Renal cortex interstitium (tissue), 11 donors: ENCODE data around the gene MYBPHL. TPM values are rescaled to one million over a fixed set of nuclear protein-coding genes. Genes with fewer than 3 reads are reported as not detected.
"Not testable (repeated sequence)": the region's sequence is repeated elsewhere in the genome, so short reads cannot be mapped to it uniquely, and the experiment has no call there.

Experiments
- DNase-seq, 11 donors: peaks; one replicate each; pipeline ENCODE4 v3.0.0-alpha.2; 2013; ENCODE audit warnings: low read depth in 9 of 11, low spot score in 4 of 11; ENCODE audit errors: extremely low read depth in 1 of 11
- polyA plus RNA-seq, 3 donors: library from polyadenylated mRNA; unstranded; fragments of 120-200 nt; gene quantifications; one replicate each; pipeline ENCODE4 v1.2.1, GENCODE V29; 2013; ENCODE audit not compliant: insufficient read length in 3 of 3

Gene MYBPHL
- polyA plus RNA-seq, 3 donors = 0.11 to 0.39 TPM; not detected in 1

DNA sequence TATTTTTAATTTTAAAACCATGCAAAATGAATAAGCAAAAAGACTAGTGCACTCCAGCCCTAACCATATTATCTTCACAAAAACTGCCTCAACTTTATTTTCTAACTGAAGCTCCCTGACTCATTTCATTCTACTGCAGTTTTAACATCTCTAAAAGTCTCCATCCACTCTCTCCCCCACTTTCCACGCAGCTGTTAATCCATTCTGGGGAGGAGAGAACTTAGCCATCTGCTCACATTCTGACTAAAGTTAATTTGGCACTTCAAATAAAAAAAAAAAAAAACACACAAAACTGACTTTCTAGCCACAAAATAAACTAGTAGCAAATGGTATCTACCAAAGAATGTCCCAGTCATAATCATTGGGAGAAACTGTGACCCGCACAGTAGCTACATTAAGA lies 5.4 kb upstream of the MYBPHL start:
- DNase-seq = no peak

DNA sequence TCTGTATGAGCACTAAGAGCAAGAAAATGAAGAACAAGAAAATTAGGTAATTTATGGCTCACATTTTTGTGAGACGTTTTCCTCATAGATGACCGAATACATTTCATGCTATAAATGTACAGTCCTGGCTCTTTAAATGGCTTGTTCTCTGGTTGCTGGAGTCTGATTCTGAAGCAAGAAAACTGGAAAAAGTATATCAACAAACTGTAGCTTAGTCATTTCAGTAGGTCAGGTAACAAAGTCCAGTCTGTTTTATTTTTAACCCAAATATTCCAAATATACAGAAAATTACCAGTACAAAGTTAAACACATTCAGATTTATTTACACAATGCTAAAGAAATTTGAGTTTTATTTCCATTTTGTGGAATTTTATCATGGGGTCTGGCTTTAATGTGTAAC lies 2.5 kb upstream of the MYBPHL start:
- DNase-seq = no peak

DNA sequence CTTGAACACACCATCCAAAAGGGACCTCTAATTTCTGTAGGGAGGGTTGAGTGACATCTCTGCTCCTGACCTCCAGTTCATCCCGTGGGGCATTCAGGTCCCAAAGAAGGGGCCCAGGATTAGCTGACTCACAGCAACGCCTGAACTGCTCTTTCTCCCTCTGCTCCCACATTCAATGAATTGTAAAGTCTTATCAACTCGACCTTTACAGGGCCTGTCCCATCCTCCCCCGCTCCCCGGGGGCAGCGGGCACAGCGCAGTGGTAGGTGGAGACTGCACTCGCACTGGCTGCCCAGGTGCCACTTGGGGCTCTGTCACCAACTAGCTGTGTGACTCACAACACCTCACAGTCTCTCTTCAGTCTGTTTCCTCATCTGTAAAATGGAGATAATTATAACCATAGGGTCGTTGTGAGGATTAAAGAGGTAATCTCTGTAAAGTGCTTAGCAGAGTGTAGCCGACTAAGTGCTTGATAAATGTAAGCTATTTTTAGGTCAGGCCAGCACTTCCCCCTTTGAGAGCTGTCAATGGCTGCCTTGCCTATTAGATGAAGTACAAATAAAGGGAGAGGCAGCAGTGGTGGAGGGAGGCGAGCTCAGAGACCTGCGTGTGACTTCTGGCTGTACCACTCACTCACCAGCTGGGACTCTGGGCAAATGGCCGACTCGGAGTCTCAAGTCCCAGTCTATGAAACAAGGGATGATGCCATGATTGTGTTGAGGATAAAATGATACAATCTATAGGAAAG lies 637 bp upstream of the MYBPHL start:
- no peak for DNase-seq

DNA sequence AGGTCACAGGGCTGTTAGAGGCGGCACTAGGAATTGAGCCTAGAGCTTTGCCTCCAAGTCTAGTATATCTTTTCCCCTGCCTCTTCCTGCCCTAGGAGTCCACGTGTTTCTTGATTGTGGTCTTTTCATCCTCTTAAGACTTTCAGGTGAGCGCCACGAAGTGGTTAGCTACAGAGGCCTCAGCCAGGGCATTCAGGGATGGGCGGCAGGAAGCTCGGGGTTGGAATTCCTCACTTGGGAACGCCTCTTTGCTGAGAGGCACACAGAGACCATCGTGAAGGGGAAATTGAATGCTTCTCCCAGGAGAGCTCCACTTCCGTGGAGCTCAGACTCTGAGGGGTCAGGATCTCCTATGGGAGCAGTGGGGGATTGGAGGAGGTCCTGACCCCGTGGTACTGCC lies 820 bp downstream of the MYBPHL start:
- not testable (repeated sequence) for DNase-seq

DNA sequence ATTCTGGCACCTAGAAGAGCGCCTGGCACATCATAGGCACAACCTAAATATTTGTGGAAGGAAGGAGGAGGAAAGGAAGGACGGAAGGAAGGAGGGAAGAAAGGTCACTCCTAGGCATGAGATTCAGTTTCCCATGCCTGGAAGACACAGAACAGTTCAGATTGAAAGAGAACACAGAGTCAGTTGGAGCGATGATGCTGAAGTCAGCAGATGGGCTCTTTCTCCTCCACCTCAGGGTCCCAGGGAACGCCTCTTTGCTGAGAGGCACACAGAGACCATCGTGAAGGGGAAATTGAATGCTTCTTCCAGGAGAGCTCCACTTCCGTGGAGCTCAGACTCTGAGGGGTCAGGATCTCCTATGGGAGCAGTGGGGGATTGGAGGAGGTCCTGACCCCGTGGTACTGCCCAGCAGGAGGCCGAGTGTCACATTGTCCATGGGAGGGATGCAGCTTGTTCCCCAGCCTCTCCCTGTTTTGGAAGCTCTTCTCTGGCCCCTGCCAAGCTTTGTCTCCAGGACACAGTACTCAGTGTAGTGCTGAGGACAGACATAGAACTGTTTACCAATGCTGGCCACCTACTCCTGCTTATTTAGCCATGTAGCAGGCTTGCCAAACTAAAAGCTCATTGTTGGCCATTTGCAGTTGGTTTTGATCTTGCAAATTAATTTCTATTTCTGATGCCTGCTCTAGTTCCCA lies 2.4 kb downstream of the MYBPHL start:
- no peak for DNase-seq

DNA sequence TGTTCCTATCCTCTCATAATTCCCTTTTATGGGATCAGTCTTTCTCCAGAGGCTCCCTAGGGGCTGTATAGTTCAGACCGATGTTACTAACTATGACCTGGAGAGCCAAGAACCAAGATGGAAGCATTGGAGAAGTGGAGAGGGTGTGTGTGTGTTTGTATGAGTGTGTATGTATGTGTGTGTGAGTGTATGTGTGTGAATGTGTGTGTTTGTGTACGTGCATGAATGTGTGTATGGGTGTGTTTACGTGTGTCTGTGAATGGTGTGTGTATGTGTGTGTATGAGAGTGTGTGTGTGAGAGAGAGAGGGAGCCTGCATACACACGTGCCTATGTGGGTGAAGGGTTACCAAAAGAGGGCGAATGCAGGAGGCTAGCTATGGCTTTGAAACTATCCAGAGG lies 4.9 kb downstream of the MYBPHL start:
- DNase-seq = no peak

DNA sequence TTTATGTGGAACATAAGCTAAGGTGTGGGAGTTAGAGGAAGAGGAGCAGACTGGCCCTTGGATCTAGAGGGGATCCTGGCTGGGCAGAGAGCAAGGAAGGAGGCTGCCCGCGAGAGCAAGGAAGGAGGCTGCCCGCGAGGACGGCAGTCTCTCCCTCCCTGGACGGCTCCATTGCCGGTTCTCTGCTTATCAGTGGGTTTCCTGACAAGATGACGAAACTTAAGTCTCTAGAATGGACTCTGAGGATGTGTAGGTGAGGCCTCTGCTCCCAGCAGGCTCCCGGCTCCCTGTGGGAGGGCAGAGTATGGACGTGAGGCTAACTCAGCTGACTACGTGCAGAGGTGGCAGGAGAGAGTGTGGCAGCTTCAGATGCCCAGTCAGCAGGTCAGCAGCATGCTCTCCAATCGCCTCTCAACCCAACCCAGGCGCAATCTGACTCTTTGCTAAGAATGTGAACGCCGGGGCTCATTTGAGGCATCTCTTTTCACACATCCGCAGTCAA lies 6.1 kb downstream of the MYBPHL start:
- no peak for DNase-seq

DNA sequence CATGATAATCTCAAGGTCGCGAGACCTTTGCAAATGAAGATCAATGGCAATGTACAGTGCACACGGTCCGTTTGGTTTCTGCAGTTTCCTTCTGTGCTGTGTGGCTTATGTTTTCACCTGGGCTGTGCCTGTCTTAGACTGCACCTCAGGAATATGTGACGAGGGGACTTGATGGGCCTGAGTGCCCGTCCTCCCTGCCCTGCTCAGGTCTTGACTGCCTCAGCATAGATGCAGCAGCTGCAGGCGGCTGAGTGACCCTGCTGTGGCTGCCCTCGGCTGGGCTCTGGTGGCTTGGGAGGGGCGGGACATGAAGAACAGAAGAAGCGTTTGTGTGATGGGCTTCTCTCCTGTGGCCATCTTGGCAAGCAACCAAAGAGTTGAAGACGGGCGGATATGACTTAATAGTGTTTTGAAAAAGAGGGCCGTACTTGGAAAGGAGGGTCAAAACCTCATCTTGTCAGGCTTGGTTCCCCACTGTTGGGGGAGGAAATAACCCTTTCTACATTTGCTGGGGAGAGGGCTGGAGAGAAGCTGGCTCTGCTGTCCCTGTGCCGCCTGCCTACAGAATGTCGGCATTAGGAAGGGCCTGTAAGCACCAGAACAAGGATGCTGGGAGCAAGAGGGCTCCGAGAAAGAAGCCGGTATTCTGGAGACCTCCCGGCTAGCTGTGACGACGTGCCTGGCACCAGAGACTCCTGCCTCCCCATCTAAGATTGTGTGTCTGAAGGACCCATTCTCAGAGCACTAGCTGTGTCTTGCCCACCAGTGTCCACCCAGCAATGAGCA lies 7.1 kb downstream of the MYBPHL start:
- DNase-seq = no peak

DNA sequence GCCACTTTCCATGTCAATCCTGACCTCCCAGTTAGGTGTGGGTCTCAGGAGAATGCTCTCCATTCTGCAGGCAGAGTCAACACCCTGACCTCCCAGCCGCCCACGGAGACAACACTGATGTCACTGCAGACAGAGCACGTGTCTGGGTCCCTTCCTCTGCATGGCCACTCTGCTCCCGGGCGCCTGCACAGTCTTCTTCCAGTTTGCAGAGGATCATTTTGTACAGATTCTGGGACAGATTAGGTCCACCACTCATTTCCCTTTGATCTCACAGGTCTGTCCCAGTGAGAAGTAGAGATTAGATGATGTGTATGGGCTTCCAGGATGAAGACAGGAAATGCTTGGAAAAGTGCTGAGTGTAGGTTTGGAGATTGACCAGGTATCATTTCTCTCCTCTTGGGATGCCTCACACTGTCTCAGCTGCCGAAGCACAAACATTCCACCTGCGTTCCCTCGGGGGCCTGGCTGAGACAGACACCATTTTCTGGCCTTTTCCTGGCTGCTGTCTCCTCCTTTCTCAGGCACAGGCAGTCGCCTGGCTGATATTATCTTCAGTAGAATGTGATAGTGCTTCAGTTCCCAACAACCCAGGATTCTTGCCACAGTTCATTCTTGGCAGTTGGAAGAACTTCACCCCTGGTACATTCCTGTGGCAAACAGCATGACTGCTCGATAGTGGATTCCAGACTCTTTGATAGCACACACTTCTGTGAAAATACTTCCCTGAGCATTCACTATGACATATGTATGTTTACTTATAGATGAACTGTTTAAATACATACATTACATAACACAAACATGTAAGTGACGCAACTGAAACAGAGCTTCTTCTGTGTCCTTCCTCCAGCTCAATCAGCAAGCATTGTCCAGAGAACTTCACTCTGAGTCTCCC lies 7.9 kb downstream of the MYBPHL start:
- DNase-seq = no peak

DNA sequence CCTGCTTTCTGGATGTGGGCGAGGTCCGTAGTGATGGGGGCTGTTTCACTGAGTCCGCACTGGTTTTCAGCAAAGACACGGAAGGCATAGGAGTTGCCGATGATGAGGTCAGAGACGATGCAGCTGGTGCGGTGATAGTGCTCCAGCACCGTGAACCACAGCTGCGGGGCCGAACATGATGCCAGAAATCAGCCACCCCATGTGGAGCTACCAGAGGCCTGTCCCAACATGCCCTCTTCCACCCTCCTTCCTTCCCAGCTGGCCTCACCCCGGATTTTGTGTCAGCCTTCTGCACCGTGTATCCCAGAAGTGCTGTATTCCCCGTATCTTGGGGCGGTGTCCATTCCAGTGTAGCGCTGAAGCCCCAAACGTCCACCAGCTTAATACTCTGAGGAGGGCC lies 10.0 kb downstream of the MYBPHL start:
- DNase-seq = no peak

DNA sequence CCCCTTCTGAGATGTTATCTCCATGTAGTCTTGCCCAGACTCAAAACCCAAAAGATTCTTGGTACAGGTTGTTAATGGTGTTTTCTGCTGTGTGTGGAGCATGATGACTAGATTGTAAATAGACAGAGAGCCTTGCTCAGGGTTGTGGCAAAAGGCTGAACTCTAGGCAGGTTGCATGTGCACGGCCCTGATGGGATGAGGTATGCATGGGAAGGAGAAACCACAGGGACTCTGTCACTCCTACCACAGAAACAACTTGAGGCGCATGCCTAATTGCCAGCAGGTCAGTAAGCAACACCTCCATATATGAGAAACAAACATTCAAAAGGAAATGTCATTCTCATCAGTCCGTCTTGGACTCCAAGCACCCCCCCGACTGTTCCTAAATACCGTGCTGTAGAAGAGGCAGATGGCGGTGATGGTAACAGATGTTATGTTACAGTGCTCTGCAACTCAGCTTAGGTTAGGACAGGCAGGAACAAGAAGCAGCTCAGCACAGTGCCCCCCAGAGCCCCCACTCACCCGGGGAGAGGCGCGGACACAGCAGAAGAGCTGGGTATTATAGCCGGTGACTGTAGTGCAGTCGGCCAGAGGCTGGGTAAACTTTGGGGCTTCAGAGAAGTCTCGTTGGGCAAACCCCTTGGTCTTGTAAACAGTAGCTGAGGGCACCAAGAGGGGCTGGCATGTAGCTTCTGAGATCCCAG lies 10.9 kb downstream of the MYBPHL start:
- DNase-seq = no peak

DNA sequence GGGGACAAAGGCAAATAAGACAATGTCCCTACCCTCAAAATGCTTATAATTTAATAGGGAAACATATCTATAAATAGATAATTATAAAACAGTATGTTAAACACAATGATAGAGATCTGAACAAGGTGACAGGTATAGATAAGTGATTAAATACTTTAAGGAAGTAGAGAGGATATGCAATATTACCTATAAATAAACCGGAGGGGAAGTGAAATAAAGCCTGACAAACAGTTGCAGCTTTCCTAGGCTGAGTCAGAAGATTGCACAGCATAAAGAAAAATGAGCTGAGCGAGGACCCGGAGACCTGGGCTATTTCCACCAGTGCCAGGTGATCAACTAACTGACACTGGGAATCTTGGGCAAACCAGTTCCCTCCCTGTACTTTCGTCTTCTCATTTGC lies 12.3 kb downstream of the MYBPHL start:
- no peak for DNase-seq

DNA sequence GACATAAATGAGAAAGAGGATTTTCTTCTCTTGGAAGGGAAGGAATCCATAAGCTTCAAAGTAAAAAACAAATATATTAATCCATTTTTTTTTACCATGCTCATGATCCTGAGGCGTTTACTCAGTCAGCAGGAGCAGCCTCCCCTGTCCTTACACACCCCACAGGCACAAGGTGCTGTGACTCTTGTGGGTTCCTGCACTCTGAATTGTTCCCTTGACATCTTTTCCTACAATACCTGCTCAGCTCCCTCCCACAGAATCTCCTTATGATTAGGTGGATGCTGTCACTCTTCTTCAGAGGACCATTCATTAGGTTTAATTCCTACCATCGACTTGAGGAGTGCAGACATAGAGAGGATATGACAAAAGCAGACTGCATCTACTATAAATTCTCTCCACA lies 13.8 kb downstream of the MYBPHL start:
- DNase-seq = no peak

DNA sequence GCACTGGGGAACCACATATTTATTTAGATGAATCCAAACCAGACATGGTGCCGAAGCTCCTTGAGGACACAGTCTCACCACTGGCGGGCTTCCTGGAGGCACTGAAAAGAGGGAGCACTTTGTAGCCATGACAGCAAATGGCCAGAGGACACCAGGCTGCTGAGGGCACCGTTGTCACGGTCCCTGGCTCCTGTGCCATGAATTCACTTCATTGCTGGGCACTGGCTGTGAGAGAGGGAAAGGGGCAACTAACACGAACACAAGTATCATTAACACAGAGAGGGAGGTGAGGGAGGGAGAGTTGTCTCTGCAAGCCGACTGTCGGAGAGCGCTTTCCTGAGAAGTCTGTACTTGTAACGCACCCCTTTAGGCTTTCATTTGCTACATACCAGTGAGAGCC lies 14.4 kb downstream of the MYBPHL start:
- no peak for DNase-seq

DNA sequence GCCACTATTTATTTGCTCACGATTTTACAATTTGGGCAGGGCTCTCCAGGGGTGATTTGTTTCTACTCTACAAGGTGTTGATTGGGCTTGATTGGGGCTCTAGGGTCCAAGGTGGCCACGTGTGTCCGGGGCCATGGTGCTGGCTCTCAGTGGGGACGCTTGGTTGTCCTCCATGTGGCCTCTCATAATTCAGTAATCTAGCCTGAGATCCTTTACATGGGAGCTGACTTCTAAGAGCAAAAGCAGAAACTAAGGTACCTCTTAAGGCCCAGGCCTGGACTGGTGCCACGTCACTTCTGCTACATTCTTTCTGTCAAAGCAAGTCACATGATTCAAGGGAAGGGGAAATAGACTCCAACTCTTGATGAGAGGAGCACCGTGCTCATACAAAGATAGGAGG lies 15.8 kb downstream of the MYBPHL start:
- DNase-seq = no peak

DNA sequence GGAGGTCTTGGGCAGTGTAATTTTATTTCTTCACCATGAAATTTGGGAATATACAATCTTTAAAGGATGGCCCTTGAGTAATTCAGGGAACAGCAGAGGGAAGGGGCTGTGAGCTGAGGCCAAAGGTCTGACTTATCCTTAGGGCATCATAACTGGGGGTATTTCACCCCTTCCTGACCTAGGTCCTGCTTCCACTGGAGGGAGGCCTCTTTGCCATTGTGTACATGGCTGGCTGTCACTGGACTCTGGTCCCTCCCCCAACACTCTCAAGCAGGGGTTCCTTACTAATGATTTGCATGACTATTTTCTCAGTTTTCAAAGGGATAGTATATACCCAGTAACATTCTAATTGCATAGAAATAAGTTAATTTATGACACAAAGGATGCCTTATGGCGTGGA lies 16.7 kb downstream of the MYBPHL start:
- DNase-seq = no peak

DNA sequence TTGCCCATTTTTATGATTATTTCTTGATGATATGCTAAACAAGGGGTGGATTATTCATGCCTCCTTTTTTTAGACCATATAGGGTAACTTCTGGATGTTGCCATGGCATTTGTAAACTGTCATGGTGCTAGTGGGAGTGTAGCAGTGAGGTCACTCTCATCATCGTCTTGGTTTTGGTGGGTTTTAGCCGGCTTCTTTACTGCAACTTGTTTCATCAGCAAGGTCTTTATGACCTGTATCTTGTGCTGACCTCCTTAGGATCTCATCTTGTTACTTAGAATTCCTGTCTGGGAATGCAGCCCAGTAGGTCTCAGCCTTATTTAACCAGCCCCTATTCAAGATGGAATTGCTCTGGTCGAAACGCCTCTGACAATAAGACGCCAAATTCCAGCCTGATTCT lies 20.0 kb downstream of the MYBPHL start:
- not testable (repeated sequence) for DNase-seq
